Measurements from ENCODE around the gene NEDD4L.

NEDD4L gene

GRCh38 chr18:58300867-58301266, 256.8 kb downstream of the NEDD4L start:
- FAIRE-seq: no peak

- FAIRE-seq: no peak
These were observed 258.8 kb downstream of the NEDD4L start for GRCh38 chr18:58302811-58303210.

GRCh38 chr18:58303363-58303762, 259.3 kb downstream of the NEDD4L start:
- no peak for FAIRE-seq

GRCh38 chr18:58305792-58306191, 261.8 kb downstream of the NEDD4L start:
- FAIRE-seq: no peak

- no peak for FAIRE-seq
These were observed 263.4 kb downstream of the NEDD4L start for GRCh38 chr18:58307441-58307840.

- FAIRE-seq: no peak
These were observed 264.4 kb downstream of the NEDD4L start for GRCh38 chr18:58308463-58308862.

GRCh38 chr18:58309099-58309498, 265.1 kb downstream of the NEDD4L start:
- no peak for FAIRE-seq

- FAIRE-seq: no peak
These were observed 265.7 kb downstream of the NEDD4L start for GRCh38 chr18:58309610-58310239.

GRCh38 chr18:58310517-58310916, 266.5 kb downstream of the NEDD4L start:
- no peak for FAIRE-seq

- no peak for FAIRE-seq
These were observed 267.4 kb downstream of the NEDD4L start for GRCh38 chr18:58311390-58311789.

GRCh38 chr18:58313491-58314032, 269.5 kb downstream of the NEDD4L start:
- no peak for FAIRE-seq

- no peak for FAIRE-seq
These were observed 270.3 kb downstream of the NEDD4L start for GRCh38 chr18:58314284-58314683.

GRCh38 chr18:58315041-58315440, 271.0 kb downstream of the NEDD4L start:
- FAIRE-seq: no peak

GRCh38 chr18:58315739-58316215, 271.8 kb downstream of the NEDD4L start:
- FAIRE-seq: no peak

- no peak for FAIRE-seq
These were observed 272.6 kb downstream of the NEDD4L start for GRCh38 chr18:58316396-58317342.

- FAIRE-seq: no peak
These were observed 275.7 kb downstream of the NEDD4L start for GRCh38 chr18:58319719-58320118.

GRCh38 chr18:58320907-58321561, 277.0 kb downstream of the NEDD4L start:
- FAIRE-seq: no peak

- no peak for FAIRE-seq
These were observed 278.0 kb downstream of the NEDD4L start for GRCh38 chr18:58321986-58322385.

- no peak for FAIRE-seq
These were observed 278.4 kb downstream of the NEDD4L start for GRCh38 chr18:58322464-58322863.

- FAIRE-seq: no peak
These were observed 280.1 kb downstream of the NEDD4L start for GRCh38 chr18:58323866-58324762.

- no peak for FAIRE-seq
These were observed 280.9 kb downstream of the NEDD4L start for GRCh38 chr18:58324824-58325480.

- no peak for FAIRE-seq
These were observed 281.5 kb downstream of the NEDD4L start for GRCh38 chr18:58325494-58325893.

Measured in TTC549 (cell line).